Progenitor cell of endocrine pancreas (in vitro differentiated cells): Measurements from ENCODE around the gene PLEKHO2. TPM values are rescaled to one million over a fixed set of nuclear protein-coding genes. Genes with fewer than 3 reads are reported as not detected.

ENCODE experiments used
- DNase-seq: peaks from one replicate; pipeline ENCODE4 v3.0.0; 2021; ENCODE audit warnings: low spot score; ENCODE audit not compliant: unreplicated experiment
- H3K27ac Mint-ChIP-seq: 2 replicates; pipeline ENCODE4 v1.8.0; 2021; ENCODE audit warnings: mild to moderate bottlenecking, moderate library complexity, mixed read lengths
- H3K27me3 Mint-ChIP-seq: 2 replicates; pipeline ENCODE4 v1.8.0; 2021; ENCODE audit warnings: mixed read lengths
- H3K36me3 Mint-ChIP-seq: 2 replicates; pipeline ENCODE4 v1.8.0; 2022; ENCODE audit warnings: mixed read lengths; ENCODE audit not compliant: insufficient read depth
- H3K4me1 Mint-ChIP-seq: 2 replicates; pipeline ENCODE4 v1.8.0; 2021; ENCODE audit warnings: low read depth, mixed read lengths
- H3K4me3 Mint-ChIP-seq: 2 replicates; pipeline ENCODE4 v1.8.0; 2021; ENCODE audit warnings: low read depth, mild to moderate bottlenecking, moderate library complexity, mixed read lengths
- H3K9me3 Mint-ChIP-seq: 2 replicates; pipeline ENCODE4 v1.8.0; 2021; ENCODE audit warnings: low read depth, mixed read lengths
- total RNA-seq: library from RNA; stranded (reverse); gene quantifications from 2 replicates; pipeline ENCODE4 v1.2.1, GENCODE V29; 2021
- TF ChIP-seq, protein P1 (sequence below): fragments of 200-600 bp; sonication (generic); IDR thresholded peaks from one replicate; pipeline ENCODE4 v1.5.0; 2021; ENCODE audit warnings: antibody characterized with exemption, mild to moderate bottlenecking; ENCODE audit not compliant: unreplicated experiment

The PLEKHO2 gene
- total RNA-seq, 1 donor from 2014 or later = 9.6 TPM

DNA sequence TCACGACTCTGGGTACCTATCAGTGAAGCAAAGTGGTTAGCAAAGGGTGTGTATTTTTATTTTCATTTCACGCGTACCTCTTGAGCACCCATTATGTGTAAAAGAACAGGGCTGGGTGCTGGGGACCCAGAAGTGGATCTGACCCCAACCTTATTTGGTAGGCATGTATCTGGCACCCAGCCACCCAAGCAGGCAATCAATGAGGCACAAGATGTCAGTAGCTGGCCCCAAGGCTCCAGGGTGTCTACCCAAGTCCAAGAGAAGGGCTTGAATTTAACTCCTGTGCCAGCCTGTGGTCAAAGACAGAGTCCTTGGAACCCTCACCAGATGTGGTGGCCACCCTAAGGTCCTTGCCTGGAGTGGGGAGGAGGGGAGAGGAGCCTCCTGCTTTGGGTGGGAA lies 5.7 kb downstream of the PLEKHO2 start:
- H3K4me3 Mint-ChIP-seq = no peak overlapping the region
- peaks cover 6% of the 10 kb centered on the region for H3K36me3 Mint-ChIP-seq
- H3K27ac Mint-ChIP-seq = no peak overlapping the region
- H3K27me3 Mint-ChIP-seq = no peaks in the 10 kb centered on the region
- DNase-seq = no peak
- TF ChIP-seq, protein P1, sequence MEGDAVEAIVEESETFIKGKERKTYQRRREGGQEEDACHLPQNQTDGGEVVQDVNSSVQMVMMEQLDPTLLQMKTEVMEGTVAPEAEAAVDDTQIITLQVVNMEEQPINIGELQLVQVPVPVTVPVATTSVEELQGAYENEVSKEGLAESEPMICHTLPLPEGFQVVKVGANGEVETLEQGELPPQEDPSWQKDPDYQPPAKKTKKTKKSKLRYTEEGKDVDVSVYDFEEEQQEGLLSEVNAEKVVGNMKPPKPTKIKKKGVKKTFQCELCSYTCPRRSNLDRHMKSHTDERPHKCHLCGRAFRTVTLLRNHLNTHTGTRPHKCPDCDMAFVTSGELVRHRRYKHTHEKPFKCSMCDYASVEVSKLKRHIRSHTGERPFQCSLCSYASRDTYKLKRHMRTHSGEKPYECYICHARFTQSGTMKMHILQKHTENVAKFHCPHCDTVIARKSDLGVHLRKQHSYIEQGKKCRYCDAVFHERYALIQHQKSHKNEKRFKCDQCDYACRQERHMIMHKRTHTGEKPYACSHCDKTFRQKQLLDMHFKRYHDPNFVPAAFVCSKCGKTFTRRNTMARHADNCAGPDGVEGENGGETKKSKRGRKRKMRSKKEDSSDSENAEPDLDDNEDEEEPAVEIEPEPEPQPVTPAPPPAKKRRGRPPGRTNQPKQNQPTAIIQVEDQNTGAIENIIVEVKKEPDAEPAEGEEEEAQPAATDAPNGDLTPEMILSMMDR = no peak
- no peaks in the 10 kb centered on the region for H3K9me3 Mint-ChIP-seq
- H3K4me1 Mint-ChIP-seq = peaks cover 11% of the 10 kb centered on the region

DNA sequence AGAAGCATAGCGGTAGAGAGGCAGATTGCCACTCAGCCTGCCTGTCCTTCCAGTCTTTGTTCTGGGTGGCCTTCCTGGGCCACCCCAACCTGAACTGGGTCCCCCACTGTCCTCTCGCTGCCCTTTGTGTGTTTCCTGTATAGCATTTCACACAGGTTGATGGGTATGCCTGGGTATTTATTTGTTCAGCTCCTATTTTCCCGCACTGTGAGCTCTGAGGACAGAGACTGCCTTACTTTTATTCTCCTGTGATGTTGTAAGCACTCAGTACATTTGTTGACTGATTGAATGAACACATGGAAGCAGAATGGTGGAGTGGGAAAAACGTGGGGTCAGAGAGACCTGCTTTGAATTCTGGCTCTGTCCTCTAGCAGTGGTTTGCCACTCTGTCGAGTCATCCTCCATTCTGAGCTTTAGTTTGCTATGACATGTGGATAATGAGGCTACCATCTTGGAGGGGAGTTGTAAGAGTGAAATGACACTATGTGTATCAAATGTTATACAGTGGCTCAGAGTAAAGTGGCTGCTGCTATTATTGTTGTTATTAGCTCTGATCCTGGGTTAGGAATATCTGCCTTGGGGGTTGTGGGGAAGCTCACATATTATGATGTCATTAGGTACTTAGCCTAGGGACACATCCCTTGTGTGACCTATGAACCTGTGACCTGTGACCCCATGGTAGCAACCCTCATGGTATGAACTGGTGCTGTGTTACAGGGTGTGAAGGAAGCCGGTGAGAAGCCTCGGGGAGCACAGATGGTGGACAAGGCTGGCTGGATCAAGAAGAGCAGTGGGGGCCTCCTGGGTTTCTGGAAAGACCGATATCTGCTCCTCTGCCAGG lies 6.4 kb downstream of the PLEKHO2 start:
- TF ChIP-seq, protein P1 = no peak
- H3K4me1 Mint-ChIP-seq = peaks cover 8% of the 10 kb centered on the region
- H3K9me3 Mint-ChIP-seq = no peaks in the 10 kb centered on the region
- no peak overlapping the region for H3K27ac Mint-ChIP-seq
- no peak overlapping the region for H3K4me3 Mint-ChIP-seq
- H3K27me3 Mint-ChIP-seq = no peaks in the 10 kb centered on the region
- DNase-seq = no peak
- peaks cover 6% of the 10 kb centered on the region for H3K36me3 Mint-ChIP-seq

DNA sequence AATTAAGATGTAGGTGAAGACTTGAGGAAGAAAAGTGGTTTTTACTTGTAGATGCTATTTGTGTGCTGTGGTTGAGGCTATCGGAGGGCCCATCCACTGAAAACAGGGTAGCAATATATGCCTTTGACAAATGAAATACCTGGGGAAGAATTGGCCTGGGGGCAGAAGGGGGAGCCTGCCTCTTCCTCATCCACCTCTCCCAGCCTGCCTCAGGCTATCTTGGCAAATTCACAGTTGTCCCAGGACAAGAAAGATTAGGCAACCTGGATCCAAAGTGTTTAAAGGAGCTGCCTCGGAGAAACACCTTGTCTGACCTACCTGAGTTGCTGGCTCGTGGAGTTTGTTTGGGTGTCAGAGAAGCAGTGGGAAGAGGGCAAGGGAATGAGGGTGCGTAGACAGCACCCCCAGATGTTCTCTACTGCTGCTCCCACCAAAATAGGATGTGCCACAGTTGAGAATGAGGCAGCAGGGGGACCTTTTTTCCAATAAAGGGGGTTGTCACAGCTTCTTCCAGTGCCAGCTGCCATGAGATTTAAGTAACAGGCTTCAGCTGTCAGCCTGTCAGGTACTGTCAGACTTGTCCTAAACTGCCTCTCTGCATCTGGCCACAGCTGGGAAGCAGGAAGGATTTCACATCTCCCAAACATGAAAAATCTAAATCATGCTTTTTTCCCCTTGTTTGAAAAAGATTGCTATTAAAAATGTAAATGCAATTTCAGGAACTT lies 9.2 kb downstream of the PLEKHO2 start:
- H3K4me3 Mint-ChIP-seq = no peak overlapping the region
- TF ChIP-seq, protein P1 = no peak
- no peaks in the 10 kb centered on the region for H3K27me3 Mint-ChIP-seq
- H3K4me1 Mint-ChIP-seq = peaks cover under 1% of the 10 kb centered on the region
- H3K9me3 Mint-ChIP-seq = no peaks in the 10 kb centered on the region
- H3K27ac Mint-ChIP-seq = no peak overlapping the region
- H3K36me3 Mint-ChIP-seq = peaks cover 6% of the 10 kb centered on the region
- DNase-seq = no peak

DNA sequence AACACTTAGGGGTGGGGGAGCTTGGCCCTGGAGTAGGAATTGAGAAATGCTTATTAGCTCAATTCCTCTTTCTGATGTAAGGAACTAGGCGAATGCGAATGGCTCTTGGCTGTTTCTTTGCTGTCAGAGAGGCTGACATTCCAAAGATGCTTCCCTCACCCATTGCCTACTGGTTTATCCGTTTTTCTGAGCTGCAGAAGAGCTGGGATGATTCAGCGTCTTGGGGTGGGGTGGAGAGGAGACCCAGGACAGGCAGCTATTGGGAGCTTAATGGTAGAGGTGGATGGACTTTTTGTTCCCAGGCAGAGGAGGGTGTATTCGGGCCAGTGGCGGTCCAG lies 9.8 kb downstream of the PLEKHO2 start:
- Mint-ChIP-seq H3K27me3 (no peaks in the 10 kb centered on the region), H3K4me3 (no peak overlapping the region), H3K27ac (no peak overlapping the region), H3K36me3 (peaks cover 6% of the 10 kb centered on the region), H3K9me3 (no peaks in the 10 kb centered on the region), H3K4me1 (peaks cover 6% of the 10 kb centered on the region)
- DNase-seq = no peak
- TF ChIP-seq, protein P1 = no peak

DNA sequence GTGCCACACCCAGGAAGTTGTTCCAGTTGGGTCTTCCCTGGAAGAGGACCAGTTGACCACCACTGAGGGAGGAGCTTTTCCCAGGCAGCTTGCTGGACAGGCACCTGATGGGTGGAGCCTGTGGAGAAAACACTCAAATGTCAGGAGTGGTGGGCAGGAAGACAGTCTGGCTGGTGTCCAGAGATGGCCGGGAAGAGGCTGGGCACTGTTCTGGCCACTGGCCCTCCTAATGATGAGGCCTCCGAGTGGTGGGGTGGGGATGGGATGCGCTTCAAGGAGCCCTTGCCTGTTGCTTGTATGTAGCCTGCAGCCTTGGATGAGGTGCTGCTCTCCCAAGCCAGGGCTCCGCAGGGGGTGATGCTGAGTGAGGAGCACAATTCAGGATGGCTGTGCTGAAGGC lies 12.3 kb downstream of the PLEKHO2 start:
- Mint-ChIP-seq H3K4me3 (no peak overlapping the region), H3K27ac (no peak overlapping the region), H3K36me3 (peaks cover 6% of the 10 kb centered on the region), H3K27me3 (no peaks in the 10 kb centered on the region), H3K9me3 (no peaks in the 10 kb centered on the region), H3K4me1 (peaks cover 16% of the 10 kb centered on the region)
- DNase-seq = no peak
- TF ChIP-seq, protein P1 = no peak
